ENCODE measurements around the gene PRPF8. TPM values are rescaled to one million over a fixed set of nuclear protein-coding genes. Genes with fewer than 3 reads are reported as not detected.

The PRPF8 gene
- polyA plus RNA-seq, 2 donors: 74.5 to 82.1 TPM

GRCh38 chr17:1606352-1606985, 78.2 kb downstream of the PRPF8 start:
- Histone ChIP-seq H3K36me3 (ENCODE audit: control insufficient read depth in 2 of 2, insufficient read depth in 2 of 2, low read length in 1 of 2) (no peaks in the 10 kb centered on the region), H3K9me3 (ENCODE audit: control insufficient read depth in 2 of 2, insufficient read depth in 1 of 2, low read depth in 1 of 2, low read length in 1 of 2) (peaks cover 0 to 2% of the 10 kb centered on the region in 2 donors), H3K27ac (ENCODE audit: low read depth in 2 of 2, low read length in 1 of 2) (no peak overlapping the region), H3K4me3 (ENCODE audit: low read depth in 1 of 2, low read length in 2 of 2) (no peak overlapping the region), H3K4me1 (ENCODE audit: control insufficient read depth in 2 of 2, insufficient read depth in 2 of 2, low read length in 1 of 2) (peaks cover 0 to 3% of the 10 kb centered on the region in 2 donors), H3K27me3 (ENCODE audit: control insufficient read depth in 1 of 2, insufficient read depth in 2 of 2, low read length in 2 of 2) (no peaks in the 10 kb centered on the region)
- 77 to 79% methylated on average over 26 of the region's 26 CpGs for WGBS, 2 donors

GRCh38 chr17:1605681-1606351, 78.9 kb downstream of the PRPF8 start:
- no peaks in the 10 kb centered on the region for H3K27me3 ChIP-seq (ENCODE audit: control insufficient read depth in 1 of 2, insufficient read depth in 2 of 2, low read length in 2 of 2)
- H3K9me3 ChIP-seq (ENCODE audit: control insufficient read depth in 2 of 2, insufficient read depth in 1 of 2, low read depth in 1 of 2, low read length in 1 of 2): peaks cover 0 to 2% of the 10 kb centered on the region in 2 donors
- WGBS, 2 donors: 86 to 87% methylated on average over 17 to 19 of the region's 19 CpGs
- no peaks in the 10 kb centered on the region for H3K36me3 ChIP-seq (ENCODE audit: control insufficient read depth in 2 of 2, insufficient read depth in 2 of 2, low read length in 1 of 2)
- H3K27ac ChIP-seq (ENCODE audit: low read depth in 2 of 2, low read length in 1 of 2): no peak overlapping the region
- H3K4me3 ChIP-seq (ENCODE audit: low read depth in 1 of 2, low read length in 2 of 2): no peak overlapping the region
- H3K4me1 ChIP-seq (ENCODE audit: control insufficient read depth in 2 of 2, insufficient read depth in 2 of 2, low read length in 1 of 2): peaks cover 0 to 3% of the 10 kb centered on the region in 2 donors

GRCh38 chr17:1604831-1605528, 79.7 kb downstream of the PRPF8 start:
- no peak overlapping the region for H3K27ac ChIP-seq (ENCODE audit: low read depth in 2 of 2, low read length in 1 of 2)
- no peaks in the 10 kb centered on the region for H3K27me3 ChIP-seq (ENCODE audit: control insufficient read depth in 1 of 2, insufficient read depth in 2 of 2, low read length in 2 of 2)
- H3K4me3 ChIP-seq (ENCODE audit: low read depth in 1 of 2, low read length in 2 of 2): no peak overlapping the region
- peaks cover 0 to 3% of the 10 kb centered on the region in 2 donors for H3K4me1 ChIP-seq (ENCODE audit: control insufficient read depth in 2 of 2, insufficient read depth in 2 of 2, low read length in 1 of 2)
- 73 to 75% methylated on average over 35 of the region's 35 CpGs for WGBS, 2 donors
- no peaks in the 10 kb centered on the region for H3K36me3 ChIP-seq (ENCODE audit: control insufficient read depth in 2 of 2, insufficient read depth in 2 of 2, low read length in 1 of 2)
- H3K9me3 ChIP-seq (ENCODE audit: control insufficient read depth in 2 of 2, insufficient read depth in 1 of 2, low read depth in 1 of 2, low read length in 1 of 2): peaks cover 0 to 2% of the 10 kb centered on the region in 2 donors

GRCh38 chr17:1601571-1601970, 83.1 kb downstream of the PRPF8 start:
- peaks cover 0 to 3% of the 10 kb centered on the region in 2 donors for H3K4me1 ChIP-seq (ENCODE audit: control insufficient read depth in 2 of 2, insufficient read depth in 2 of 2, low read length in 1 of 2)
- no peaks in the 10 kb centered on the region for H3K36me3 ChIP-seq (ENCODE audit: control insufficient read depth in 2 of 2, insufficient read depth in 2 of 2, low read length in 1 of 2)
- H3K27ac ChIP-seq (ENCODE audit: low read depth in 2 of 2, low read length in 1 of 2): no peak overlapping the region
- H3K4me3 ChIP-seq (ENCODE audit: low read depth in 1 of 2, low read length in 2 of 2): no peak overlapping the region
- H3K9me3 ChIP-seq (ENCODE audit: control insufficient read depth in 2 of 2, insufficient read depth in 1 of 2, low read depth in 1 of 2, low read length in 1 of 2): peaks cover 0 to 2% of the 10 kb centered on the region in 2 donors
- H3K27me3 ChIP-seq (ENCODE audit: control insufficient read depth in 1 of 2, insufficient read depth in 2 of 2, low read length in 2 of 2): no peaks in the 10 kb centered on the region
- WGBS, 2 donors: 97 to 98% methylated on average over 14 of the region's 14 CpGs

Other genes with a start within 250 kb of the PRPF8 start
- gene CRK, start 228.6 kb downstream of the PRPF8 start, polyA plus RNA-seq: 10 to 100 TPM; 17.8 to 23.8 TPM
- gene MYO1C, start 192.2 kb downstream of the PRPF8 start, polyA plus RNA-seq: 10 to 100 TPM; 42.0 to 45.0 TPM
- 10 to 100 TPM; 16.1 to 19.5 TPM for gene INPP5K, start 168.3 kb downstream of the PRPF8 start, polyA plus RNA-seq
- gene PITPNA, start 122.1 kb downstream of the PRPF8 start, polyA plus RNA-seq: 10 to 100 TPM; 16.5 to 36.7 TPM
- gene SLC43A2, start 56.0 kb downstream of the PRPF8 start, polyA plus RNA-seq: 1 to 10 TPM; 2.1 to 2.2 TPM
- 1 to 10 TPM; 2.8 TPM for gene SCARF1, start 39.1 kb downstream of the PRPF8 start, polyA plus RNA-seq
- gene RILP, start 35.0 kb downstream of the PRPF8 start, polyA plus RNA-seq: 1 to 10 TPM; 4.6 to 6.0 TPM
- 1 to 10 TPM; 3.6 to 3.8 TPM for gene TLCD2, start 25.5 kb upstream of the PRPF8 start, polyA plus RNA-seq
- gene WDR81, start 39.8 kb upstream of the PRPF8 start, polyA plus RNA-seq: 10 to 100 TPM in 1 of 2 donors, 1 to 10 TPM in 1; 8.5 to 10.7 TPM
- 1 to 10 TPM; 1.9 to 2.9 TPM for gene SERPINF2, start 58.0 kb upstream of the PRPF8 start, polyA plus RNA-seq
- 10 to 100 TPM; 49.0 to 56.7 TPM for gene SERPINF1, start 77.2 kb upstream of the PRPF8 start, polyA plus RNA-seq
- 1 to 10 TPM; 2.1 to 4.0 TPM for gene SMYD4, start 145.0 kb upstream of the PRPF8 start, polyA plus RNA-seq
- 10 to 100 TPM in 1 of 2 donors, 1 to 10 TPM in 1; 8.6 to 33.7 TPM for gene RPA1, start 145.1 kb upstream of the PRPF8 start, polyA plus RNA-seq

Measured in esophagus (tissue), 2 donors.